Measurements from ENCODE around the gene GOLGA8S. TPM values are rescaled to one million over a fixed set of nuclear protein-coding genes. Genes with fewer than 3 reads are reported as not detected.

GOLGA8S gene
- polyA plus RNA-seq, 1 donor (not counting 4 experiments of a cell fraction or from before 2014, with no cell fraction given), result not detected

GRCh38 chr15:23402544-23402943 lies 48.0 kb downstream of the GOLGA8S start:
- TF ChIP-seq CTCF (optimal IDR thresholded peaks at IDR 0.05 in 1 of 3, IDR thresholded peaks at IDR 0.05 in 1 of 3, conservative IDR thresholded peaks at IDR 0.05 in 1 of 3; ENCODE audit: extremely low read depth in 1 of 3, insufficient read depth in 2 of 3, low read length in 3 of 3) (no peak), EZH2 (IDR thresholded peaks at IDR 0.05; ENCODE audit: low read length) (no peak)
- H3K9ac ChIP-seq (ENCODE audit: control insufficient read depth, extremely low read depth, insufficient read depth, low read length), result no peak overlapping the region
- H3K79me2 ChIP-seq (ENCODE audit: control insufficient read depth, insufficient read depth, low read length), result no peaks in the 10 kb centered on the region
- H3K36me3 ChIP-seq (ENCODE audit: control insufficient read depth in 2 of 2, extremely low read depth in 1 of 2, insufficient read depth in 2 of 2, low read length in 2 of 2), result no peaks in the 10 kb centered on the region
- H3K4me3 ChIP-seq (ENCODE audit: control insufficient read depth in 2 of 3, extremely low read depth in 1 of 3, insufficient read depth in 2 of 3, low read depth in 1 of 3, low read length in 3 of 3), result no peak overlapping the region
- no peaks in the 10 kb centered on the region for H3K9me1 ChIP-seq (ENCODE audit: control insufficient read depth, extremely low read depth, insufficient read depth, low read length)
- H3K9me3 ChIP-seq (ENCODE audit: control insufficient read depth, low read depth, low read length), result peaks cover 2% of the 10 kb centered on the region
- no peak overlapping the region for H3K27ac ChIP-seq (ENCODE audit: control insufficient read depth, insufficient read depth, low read length)
- DNase-seq (ENCODE audit: low read depth, low spot score), result no peak
- H2AFZ ChIP-seq (ENCODE audit: control insufficient read depth, low read length), result no peak overlapping the region
- dilution Hi-C loops (cut with MboI; ENCODE audit: extremely low pct_ligation_motif_present, low sequenced_read_pairs), result no loop called here
- no peak for FAIRE-seq
- H3K27me3 ChIP-seq (ENCODE audit: control insufficient read depth, extremely low read depth, insufficient read depth, low read length), result no peaks in the 10 kb centered on the region
- no peaks in the 10 kb centered on the region for H4K20me1 ChIP-seq (ENCODE audit: control insufficient read depth, extremely low read depth, insufficient read depth, low read length)
- no peak overlapping the region for H3K4me2 ChIP-seq (ENCODE audit: control insufficient read depth, extremely low read depth, insufficient read depth, low read depth, low read length)
- no peaks in the 10 kb centered on the region for H3K4me1 ChIP-seq (ENCODE audit: control insufficient read depth, extremely low read depth, insufficient read depth, low read length)

- Histone ChIP-seq H3K4me1 (ENCODE audit: control insufficient read depth, extremely low read depth, insufficient read depth, low read length) (no peaks in the 10 kb centered on the region), H3K9me1 (ENCODE audit: control insufficient read depth, extremely low read depth, insufficient read depth, low read length) (no peaks in the 10 kb centered on the region), H3K4me2 (ENCODE audit: control insufficient read depth, extremely low read depth, insufficient read depth, low read depth, low read length) (no peak overlapping the region), H3K4me3 (ENCODE audit: control insufficient read depth in 2 of 3, extremely low read depth in 1 of 3, insufficient read depth in 2 of 3, low read depth in 1 of 3, low read length in 3 of 3) (no peak overlapping the region), H4K20me1 (ENCODE audit: control insufficient read depth, extremely low read depth, insufficient read depth, low read length) (no peaks in the 10 kb centered on the region), H3K27ac (ENCODE audit: control insufficient read depth, insufficient read depth, low read length) (no peak overlapping the region), H3K79me2 (ENCODE audit: control insufficient read depth, insufficient read depth, low read length) (no peaks in the 10 kb centered on the region), H3K27me3 (ENCODE audit: control insufficient read depth, extremely low read depth, insufficient read depth, low read length) (no peaks in the 10 kb centered on the region), H2AFZ (ENCODE audit: control insufficient read depth, low read length) (no peak overlapping the region), H3K36me3 (ENCODE audit: control insufficient read depth in 2 of 2, extremely low read depth in 1 of 2, insufficient read depth in 2 of 2, low read length in 2 of 2) (no peaks in the 10 kb centered on the region), H3K9ac (ENCODE audit: control insufficient read depth, extremely low read depth, insufficient read depth, low read length) (no peak overlapping the region), H3K9me3 (ENCODE audit: control insufficient read depth, low read depth, low read length) (peaks cover 2% of the 10 kb centered on the region)
- FAIRE-seq, result no peak
- TF ChIP-seq CTCF (optimal IDR thresholded peaks at IDR 0.05 in 1 of 3, IDR thresholded peaks at IDR 0.05 in 1 of 3, conservative IDR thresholded peaks at IDR 0.05 in 1 of 3; ENCODE audit: extremely low read depth in 1 of 3, insufficient read depth in 2 of 3, low read length in 3 of 3) (no peak), EZH2 (IDR thresholded peaks at IDR 0.05; ENCODE audit: low read length) (no peak)
- dilution Hi-C loops (cut with MboI; ENCODE audit: extremely low pct_ligation_motif_present, low sequenced_read_pairs), result no loop called here
- no peak for DNase-seq (ENCODE audit: low read depth, low spot score)
These were observed 49.0 kb downstream of the GOLGA8S start for GRCh38 chr15:23403550-23403949.
